ENCODE results near the gene MEDAG. TPM values are rescaled to one million over a fixed set of nuclear protein-coding genes. Genes with fewer than 3 reads are reported as not detected.
A peak's percentile ranks its signal among the peaks of the same experiment; 100 is the strongest.

MEDAG gene
- 0.27 TPM for polyA plus RNA-seq (2013, experiment 1 of 2)
- polyA plus RNA-seq (2013, experiment 2 of 2) = 0.41 TPM

DNA sequence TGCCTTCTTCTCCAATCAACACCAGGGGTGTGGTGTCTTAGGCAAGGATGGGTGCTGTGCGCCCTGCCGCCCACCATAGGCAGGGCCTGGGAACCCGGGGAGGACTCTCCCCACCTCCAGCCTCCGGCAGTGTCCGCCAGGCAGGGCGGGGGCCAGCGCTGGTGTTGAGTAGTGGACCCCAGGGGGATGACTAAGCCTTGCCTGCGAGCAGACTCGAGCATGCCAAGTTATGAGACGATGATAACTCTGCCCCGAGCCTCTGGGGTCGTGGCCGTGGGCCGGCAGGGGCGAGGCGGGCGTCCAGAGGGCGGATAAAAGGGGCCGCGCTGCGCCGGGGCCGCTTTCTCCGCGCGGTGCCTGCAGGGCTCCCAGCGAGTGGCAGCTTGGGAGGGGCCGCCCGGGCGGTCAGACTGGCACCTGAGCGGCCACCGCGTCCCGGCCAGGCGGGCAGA, at the start of gene MEDAG:
Gene MEDAG, plus strand, starts transcription at position 340 of the 452 bp plus-strand sequence. CDS start 245 bp downstream, outside the sequence.
- no peak within 1 kb of the TSS for H4K5ac ChIP-seq (ENCODE audit: low read length)
- no peak within 1 kb of the TSS for H2AK5ac ChIP-seq (ENCODE audit: low read length)
- H3K27me3 ChIP-seq (ENCODE audit: insufficient read depth, low read length, poor library complexity) = peaks cover 5% of the 10 kb centered on the region

DNA sequence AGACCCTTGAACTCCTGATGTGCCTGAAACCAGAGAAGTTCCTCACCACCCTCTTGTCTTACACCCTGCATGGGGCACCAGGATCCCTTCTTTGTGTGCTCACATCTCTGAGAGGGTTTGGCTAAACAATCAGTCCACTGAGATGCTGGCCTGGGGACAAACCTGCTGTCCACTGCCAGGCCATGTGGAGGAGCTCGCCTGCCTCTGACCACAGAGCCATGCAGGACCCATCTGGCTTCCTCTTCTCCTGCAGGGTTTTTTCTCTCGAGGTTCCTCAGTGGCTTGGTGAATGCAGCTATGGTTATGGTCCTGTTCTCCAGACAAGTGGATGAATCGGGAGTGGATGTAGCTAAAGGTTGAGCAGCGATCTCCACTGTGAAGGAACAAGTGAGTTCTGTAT, 49.1 kb upstream of the MEDAG start:
- no peak overlapping the region for H3K56ac ChIP-seq (ENCODE audit: low read length)
- H3K27me3 ChIP-seq (ENCODE audit: insufficient read depth, low read length, poor library complexity) = no peaks in the 10 kb centered on the region
- WGBS (ENCODE audit: extremely low coverage, insufficient coverage, low lambda C conversion rate) = no CpG with 5 or more reads among the region's 4 CpGs
- no peak overlapping the region for H4K5ac ChIP-seq (ENCODE audit: low read length)
- DNase-seq = no peak
- H3K27ac ChIP-seq (ENCODE audit: low read depth, low read length) = no peak overlapping the region
- no peak overlapping the region for H3K4me2 ChIP-seq (ENCODE audit: low read length)
- H2BK15ac ChIP-seq (replicated peaks; ENCODE audit: low read depth) = no peak overlapping the region
- H3K23ac ChIP-seq (ENCODE audit: low read length) = no peak overlapping the region
- no peak overlapping the region for H2BK120ac ChIP-seq (ENCODE audit: low read depth, low read length)
- H3K79me2 ChIP-seq (ENCODE audit: control insufficient read depth, insufficient read depth, low read length) = no peaks in the 10 kb centered on the region
- no peaks in the 10 kb centered on the region for H3K4me1 ChIP-seq (ENCODE audit: control insufficient read depth, low read depth, low read length)
- H3K4me3 ChIP-seq (ENCODE audit: low read length) = no peak overlapping the region
- H2AK5ac ChIP-seq (ENCODE audit: low read length) = no peak overlapping the region
- no peak overlapping the region for H3K9ac ChIP-seq (ENCODE audit: low read length)
- H3K79me1 ChIP-seq (ENCODE audit: low read length) = no peaks in the 10 kb centered on the region
- H4K8ac ChIP-seq (ENCODE audit: low read depth, low read length) = no peak overlapping the region
- H2BK5ac ChIP-seq (ENCODE audit: low read length) = no peak overlapping the region
- no peaks in the 10 kb centered on the region for H3K36me3 ChIP-seq (ENCODE audit: control insufficient read depth, insufficient read depth, low read length)
- H3K4ac ChIP-seq (ENCODE audit: low read depth, low read length) = no peak overlapping the region
- H3K18ac ChIP-seq (ENCODE audit: low read length) = no peak overlapping the region

More for the DNA sequence above, at the start of gene MEDAG:
- no peaks in the 10 kb centered on the region for H3K79me2 ChIP-seq (ENCODE audit: control insufficient read depth, insufficient read depth, low read length)
- no peak within 1 kb of the TSS for H2BK15ac ChIP-seq (replicated peaks; ENCODE audit: low read depth)
- no peaks in the 10 kb centered on the region for H3K4me1 ChIP-seq (ENCODE audit: control insufficient read depth, low read depth, low read length)
- no peak within 1 kb of the TSS for H3K18ac ChIP-seq (ENCODE audit: low read length)
- H3K9ac ChIP-seq (ENCODE audit: low read length) = peak within 1 kb of the TSS; percentile 12
- no peak for DNase-seq
- H3K79me1 ChIP-seq (ENCODE audit: low read length) = no peaks in the 10 kb centered on the region
- no peak within 1 kb of the TSS for H3K4me3 ChIP-seq (ENCODE audit: low read length)
- no peak within 1 kb of the TSS for H2BK120ac ChIP-seq (ENCODE audit: low read depth, low read length)
- H3K4ac ChIP-seq (ENCODE audit: low read depth, low read length) = no peak within 1 kb of the TSS
- H3K23ac ChIP-seq (ENCODE audit: low read length) = no peak within 1 kb of the TSS
- no CpG with 5 or more reads among the region's 35 CpGs for WGBS (ENCODE audit: extremely low coverage, insufficient coverage, low lambda C conversion rate)
- H3K36me3 ChIP-seq (ENCODE audit: control insufficient read depth, insufficient read depth, low read length) = no peaks in the 10 kb centered on the region
- H3K56ac ChIP-seq (ENCODE audit: low read length) = peak within 1 kb of the TSS; percentile 67
- H4K8ac ChIP-seq (ENCODE audit: low read depth, low read length) = no peak within 1 kb of the TSS
- no peak within 1 kb of the TSS for H3K27ac ChIP-seq (ENCODE audit: low read depth, low read length)
- H3K4me2 ChIP-seq (ENCODE audit: low read length) = peak within 1 kb of the TSS; percentile 4
- H2BK5ac ChIP-seq (ENCODE audit: low read length) = no peak within 1 kb of the TSS

DNA sequence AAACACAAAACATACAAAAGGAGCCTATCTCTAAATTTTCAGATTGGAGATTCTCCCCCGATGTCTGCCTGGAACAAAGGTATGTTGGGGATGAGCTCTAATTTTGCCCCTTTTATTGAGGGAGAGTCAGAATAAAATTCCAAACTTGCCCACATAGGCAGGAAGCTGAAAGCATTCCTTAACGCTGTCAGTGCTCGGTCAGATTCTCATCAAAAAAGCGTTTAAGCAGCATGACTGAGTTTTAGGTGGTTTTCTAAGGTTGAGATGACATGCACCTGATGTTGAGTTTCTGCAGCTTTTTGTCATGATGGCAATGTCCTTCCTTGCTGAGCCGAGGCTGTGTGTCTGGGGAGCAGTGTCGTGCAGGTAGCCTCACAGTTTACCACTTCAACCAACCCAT, 48.4 kb upstream of the MEDAG start:
- Histone ChIP-seq H3K18ac (ENCODE audit: low read length) (no peak overlapping the region), H3K79me2 (ENCODE audit: control insufficient read depth, insufficient read depth, low read length) (no peaks in the 10 kb centered on the region), H3K79me1 (ENCODE audit: low read length) (no peaks in the 10 kb centered on the region), H3K4me1 (ENCODE audit: control insufficient read depth, low read depth, low read length) (no peaks in the 10 kb centered on the region), H3K23ac (ENCODE audit: low read length) (no peak overlapping the region), H3K4ac (ENCODE audit: low read depth, low read length) (no peak overlapping the region), H2BK120ac (ENCODE audit: low read depth, low read length) (no peak overlapping the region), H2BK15ac (replicated peaks; ENCODE audit: low read depth) (no peak overlapping the region), H2BK5ac (ENCODE audit: low read length) (no peak overlapping the region), H4K5ac (ENCODE audit: low read length) (no peak overlapping the region), H3K4me2 (ENCODE audit: low read length) (no peak overlapping the region), H3K27ac (ENCODE audit: low read depth, low read length) (no peak overlapping the region), H3K36me3 (ENCODE audit: control insufficient read depth, insufficient read depth, low read length) (no peaks in the 10 kb centered on the region), H3K4me3 (ENCODE audit: low read length) (no peak overlapping the region), H4K8ac (ENCODE audit: low read depth, low read length) (no peak overlapping the region), H3K27me3 (ENCODE audit: insufficient read depth, low read length, poor library complexity) (no peaks in the 10 kb centered on the region), H3K56ac (ENCODE audit: low read length) (no peak overlapping the region), H3K9ac (ENCODE audit: low read length) (no peak overlapping the region), H2AK5ac (ENCODE audit: low read length) (no peak overlapping the region)
- DNase-seq = no peak
- WGBS (ENCODE audit: extremely low coverage, insufficient coverage, low lambda C conversion rate) = no CpG with 5 or more reads among the region's 6 CpGs

DNA sequence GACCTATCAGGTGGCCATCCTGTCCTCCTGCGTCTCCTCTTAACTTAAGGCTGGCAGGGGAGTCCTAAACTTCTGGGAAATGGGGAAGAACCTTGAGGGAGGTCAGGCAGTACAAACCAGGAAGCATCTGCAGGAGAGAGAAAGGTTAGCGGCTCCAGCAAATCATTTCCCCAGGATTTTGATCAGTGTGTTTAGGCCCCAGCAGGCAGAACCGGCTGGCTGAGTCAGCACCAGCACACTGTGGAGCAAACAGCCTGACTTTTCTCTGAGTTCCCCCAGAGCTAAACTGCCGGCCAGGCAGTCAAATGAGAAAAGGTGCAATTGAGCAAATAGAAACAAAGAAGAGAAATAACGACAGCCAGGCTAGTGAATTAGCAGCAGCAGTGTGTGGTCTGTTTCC, 46.7 kb upstream of the MEDAG start:
- Histone ChIP-seq H2AK5ac (ENCODE audit: low read length) (no peak overlapping the region), H3K36me3 (ENCODE audit: control insufficient read depth, insufficient read depth, low read length) (no peaks in the 10 kb centered on the region), H3K4me2 (ENCODE audit: low read length) (no peak overlapping the region), H3K4me1 (ENCODE audit: control insufficient read depth, low read depth, low read length) (peaks cover 3% of the 10 kb centered on the region), H3K56ac (ENCODE audit: low read length) (no peak overlapping the region), H3K79me2 (ENCODE audit: control insufficient read depth, insufficient read depth, low read length) (no peaks in the 10 kb centered on the region), H3K4ac (ENCODE audit: low read depth, low read length) (no peak overlapping the region), H2BK15ac (replicated peaks; ENCODE audit: low read depth) (no peak overlapping the region), H3K4me3 (ENCODE audit: low read length) (no peak overlapping the region), H3K27me3 (ENCODE audit: insufficient read depth, low read length, poor library complexity) (no peaks in the 10 kb centered on the region), H3K27ac (ENCODE audit: low read depth, low read length) (no peak overlapping the region), H4K8ac (ENCODE audit: low read depth, low read length) (no peak overlapping the region), H3K79me1 (ENCODE audit: low read length) (no peaks in the 10 kb centered on the region), H3K9ac (ENCODE audit: low read length) (no peak overlapping the region), H3K23ac (ENCODE audit: low read length) (no peak overlapping the region), H2BK120ac (ENCODE audit: low read depth, low read length) (no peak overlapping the region), H3K18ac (ENCODE audit: low read length) (no peak overlapping the region), H2BK5ac (ENCODE audit: low read length) (no peak overlapping the region), H4K5ac (ENCODE audit: low read length) (no peak overlapping the region)
- DNase-seq = no peak
- no CpG with 5 or more reads among the region's 5 CpGs for WGBS (ENCODE audit: extremely low coverage, insufficient coverage, low lambda C conversion rate)

DNA sequence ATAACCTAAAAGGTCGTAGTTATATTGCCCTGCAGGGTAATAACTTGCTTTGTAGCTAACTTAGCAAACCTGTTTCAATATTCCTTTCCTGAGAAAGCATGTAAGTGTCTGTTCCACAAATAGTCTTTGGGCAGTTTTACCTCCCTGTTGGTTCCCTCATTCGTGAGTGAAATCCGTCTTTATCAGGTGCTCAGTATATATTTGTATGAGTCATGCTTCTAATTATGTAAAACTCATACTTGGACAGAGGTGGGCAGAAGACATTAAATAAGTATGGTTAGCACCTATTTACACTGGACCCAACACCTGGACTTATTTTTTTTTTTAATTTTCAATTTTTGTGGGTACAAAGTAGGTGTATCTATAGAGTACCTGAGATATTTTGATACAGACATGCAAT, 44.9 kb upstream of the MEDAG start:
- Histone ChIP-seq H3K27ac (ENCODE audit: low read depth, low read length) (no peak overlapping the region), H2AK5ac (ENCODE audit: low read length) (no peak overlapping the region), H3K23ac (ENCODE audit: low read length) (no peak overlapping the region), H3K4me3 (ENCODE audit: low read length) (no peak overlapping the region), H4K5ac (ENCODE audit: low read length) (no peak overlapping the region), H2BK15ac (replicated peaks; ENCODE audit: low read depth) (no peak overlapping the region), H3K79me2 (ENCODE audit: control insufficient read depth, insufficient read depth, low read length) (no peaks in the 10 kb centered on the region), H3K36me3 (ENCODE audit: control insufficient read depth, insufficient read depth, low read length) (no peaks in the 10 kb centered on the region), H3K9ac (ENCODE audit: low read length) (no peak overlapping the region), H3K18ac (ENCODE audit: low read length) (no peak overlapping the region), H2BK5ac (ENCODE audit: low read length) (no peak overlapping the region), H4K8ac (ENCODE audit: low read depth, low read length) (no peak overlapping the region), H3K79me1 (ENCODE audit: low read length) (no peaks in the 10 kb centered on the region), H3K4me2 (ENCODE audit: low read length) (no peak overlapping the region), H3K56ac (ENCODE audit: low read length) (no peak overlapping the region), H3K27me3 (ENCODE audit: insufficient read depth, low read length, poor library complexity) (no peaks in the 10 kb centered on the region), H2BK120ac (ENCODE audit: low read depth, low read length) (no peak overlapping the region), H3K4me1 (ENCODE audit: control insufficient read depth, low read depth, low read length) (peaks cover 7% of the 10 kb centered on the region), H3K4ac (ENCODE audit: low read depth, low read length) (no peak overlapping the region)
- no CpG with 5 or more reads among the region's 3 CpGs for WGBS (ENCODE audit: extremely low coverage, insufficient coverage, low lambda C conversion rate)
- no peak for DNase-seq

DNA sequence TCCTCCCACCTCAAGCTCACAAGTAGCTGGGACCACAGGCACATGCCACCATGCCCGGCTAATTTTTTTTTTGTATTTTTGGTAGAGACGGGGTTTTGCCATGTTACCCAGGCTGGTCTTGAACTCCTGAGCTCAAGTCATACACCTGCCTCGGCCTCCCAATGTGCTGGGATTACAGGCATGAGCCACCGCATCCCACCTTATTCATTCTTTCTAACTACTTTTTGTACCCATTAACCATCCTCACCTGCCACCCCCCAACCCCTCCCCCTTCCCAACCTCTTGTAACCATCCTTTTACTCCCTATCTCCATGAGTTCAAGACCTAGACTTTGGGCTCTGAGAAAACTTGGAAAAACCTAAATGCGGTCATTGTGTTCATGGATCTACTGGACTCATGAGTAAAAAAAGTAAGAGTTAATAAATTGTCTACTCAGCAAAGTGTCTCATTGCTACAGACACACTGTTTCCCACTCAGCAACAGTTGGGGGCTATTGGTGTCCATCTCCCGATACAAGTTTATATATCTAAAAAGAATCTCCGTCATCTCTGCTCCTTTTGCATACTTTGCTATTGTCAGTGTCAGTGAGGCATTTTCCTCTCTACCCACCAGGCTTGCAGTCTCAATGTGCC, 44.1 kb upstream of the MEDAG start:
- DNase-seq = no peak
- Histone ChIP-seq H2BK15ac (replicated peaks; ENCODE audit: low read depth) (no peak overlapping the region), H3K27ac (ENCODE audit: low read depth, low read length) (no peak overlapping the region), H3K79me1 (ENCODE audit: low read length) (no peaks in the 10 kb centered on the region), H3K4me3 (ENCODE audit: low read length) (no peak overlapping the region), H3K56ac (ENCODE audit: low read length) (no peak overlapping the region), H3K4me2 (ENCODE audit: low read length) (no peak overlapping the region), H3K36me3 (ENCODE audit: control insufficient read depth, insufficient read depth, low read length) (no peaks in the 10 kb centered on the region), H4K5ac (ENCODE audit: low read length) (no peak overlapping the region), H3K27me3 (ENCODE audit: insufficient read depth, low read length, poor library complexity) (no peaks in the 10 kb centered on the region), H3K79me2 (ENCODE audit: control insufficient read depth, insufficient read depth, low read length) (no peaks in the 10 kb centered on the region), H2BK5ac (ENCODE audit: low read length) (no peak overlapping the region), H2AK5ac (ENCODE audit: low read length) (no peak overlapping the region), H4K8ac (ENCODE audit: low read depth, low read length) (no peak overlapping the region), H3K4me1 (ENCODE audit: control insufficient read depth, low read depth, low read length) (peaks cover 7% of the 10 kb centered on the region), H3K4ac (ENCODE audit: low read depth, low read length) (no peak overlapping the region), H2BK120ac (ENCODE audit: low read depth, low read length) (no peak overlapping the region), H3K9ac (ENCODE audit: low read length) (no peak overlapping the region), H3K18ac (ENCODE audit: low read length) (no peak overlapping the region), H3K23ac (ENCODE audit: low read length) (no peak overlapping the region)
- no CpG with 5 or more reads among the region's 7 CpGs for WGBS (ENCODE audit: extremely low coverage, insufficient coverage, low lambda C conversion rate)
